Right lobe of liver (tissue), 4 donors: Measurements from ENCODE around the gene GDF2.

ENCODE experiments used
- CTCF ChIP-seq, 4 donors: fragments of 200-600 bp in 3 of 4; fragments of 450-650 bp in 1 of 4; IDR thresholded peaks; one replicate each; pipeline versions ENCODE4 v1.5.1 to v1.8.0; 2016 to 2022; ENCODE audit warnings: antibody characterized with exemption in 4 of 4, mild to moderate bottlenecking in 2 of 4
- POLR2A ChIP-seq: fragments of 450-650 bp; IDR thresholded peaks from one replicate; pipeline ENCODE4 v1.6.1; 2017; ENCODE audit warnings: antibody characterized with exemption, mild to moderate bottlenecking
- donor health status: DM: no; HTN: no; CAD: no.
- donor health status: DM: no; HTN: no; CAD: no.
- donor health status: DM: no; HTN: yes; CAD: no.

GRCh38 chr10:47362199-47362598, 39.9 kb downstream of the GDF2 start:
- TF ChIP-seq CTCF (IDR thresholded peaks at IDR 0.05) (no peak), POLR2A (no peak)
